NCI-H345 treated with DMSO at 0.1 percent for 48 hours (cell line): Measurements from ENCODE around the gene INPP5B.

Experiments used
- DNase-seq: peaks from one replicate; lab custom pipeline; 2025; ENCODE audit not compliant: unreplicated experiment; lab: John Stamatoyannopoulos, UW

INPP5B gene

DNA sequence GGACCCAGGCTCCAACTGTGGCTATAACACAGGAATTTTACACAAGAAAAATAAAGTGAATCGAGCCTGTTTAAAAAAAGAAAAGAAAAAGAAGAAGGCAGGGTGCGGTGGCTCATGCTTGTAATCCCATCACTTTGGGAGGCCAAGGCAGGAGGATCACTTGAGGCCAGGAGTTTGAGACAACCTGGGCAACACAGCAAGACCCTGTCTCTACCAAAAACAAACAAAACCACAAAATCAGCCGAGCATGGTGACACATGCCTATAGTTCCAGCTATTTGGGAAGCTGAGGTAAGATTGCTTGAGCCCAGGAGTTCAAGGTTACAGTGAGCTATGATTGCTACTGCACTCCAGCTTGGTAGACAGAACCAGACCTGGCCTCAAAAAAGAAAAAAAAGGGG, 105.2 kb downstream of the INPP5B start:
- no peak for DNase-seq

DNA sequence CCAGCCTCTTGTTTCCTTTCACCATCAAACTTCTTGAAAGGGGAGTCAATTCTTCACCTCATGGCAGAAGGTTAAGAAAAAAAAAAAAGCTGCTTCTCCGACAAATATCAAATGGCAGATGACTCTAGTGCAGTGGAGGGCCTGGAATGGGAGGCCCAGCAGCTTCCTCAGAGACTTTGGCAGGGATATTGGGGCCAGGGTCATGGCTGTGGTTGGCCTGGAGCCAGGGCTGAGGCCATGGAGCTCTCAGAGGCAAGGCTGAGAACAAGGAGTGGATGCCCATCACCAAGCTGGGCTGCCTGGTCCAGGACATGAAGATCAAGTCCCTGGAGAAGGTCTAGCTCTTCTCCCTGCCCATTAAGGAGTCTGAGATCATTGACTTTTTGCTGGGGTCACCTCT, 106.1 kb downstream of the INPP5B start:
- no peak for DNase-seq

DNA sequence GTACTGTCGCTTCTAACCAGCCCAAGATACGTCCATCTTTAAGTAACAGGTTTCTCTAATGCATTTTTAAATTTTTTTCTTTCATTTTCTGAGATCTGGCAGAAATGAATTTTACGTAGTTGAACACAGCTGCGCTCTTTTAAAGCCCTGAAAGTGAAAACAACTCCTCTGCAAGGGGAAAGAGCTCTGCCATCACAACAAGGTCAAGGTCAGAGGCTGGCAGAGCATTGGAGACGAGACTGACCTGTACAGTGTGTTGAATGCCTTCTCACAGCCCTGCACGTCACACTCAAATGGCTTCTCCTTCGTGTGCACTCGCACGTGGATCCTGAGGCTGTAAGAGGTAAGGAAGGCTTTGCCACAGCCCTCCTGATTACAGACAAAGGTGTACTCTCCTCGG, 107.2 kb downstream of the INPP5B start:
- no peak for DNase-seq

DNA sequence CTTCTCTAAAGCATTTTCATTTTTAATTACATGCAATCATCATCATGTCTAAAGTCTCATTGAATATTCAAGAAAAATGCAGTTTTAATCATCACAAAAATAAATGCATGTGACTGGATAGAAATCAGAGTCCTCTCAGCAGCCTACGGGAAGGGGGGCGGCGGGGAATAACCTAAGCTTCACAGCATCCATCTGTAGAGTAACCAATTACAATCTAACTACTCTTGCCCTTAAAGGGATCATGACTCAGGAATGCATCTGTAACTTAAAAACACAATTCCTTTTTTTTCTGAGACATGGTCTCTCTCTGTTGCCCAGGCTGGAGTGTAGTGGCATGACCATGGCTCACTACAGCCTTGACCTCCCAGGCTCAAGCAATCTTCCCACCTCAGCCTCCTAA, 110.1 kb downstream of the INPP5B start:
- no peak for DNase-seq

DNA sequence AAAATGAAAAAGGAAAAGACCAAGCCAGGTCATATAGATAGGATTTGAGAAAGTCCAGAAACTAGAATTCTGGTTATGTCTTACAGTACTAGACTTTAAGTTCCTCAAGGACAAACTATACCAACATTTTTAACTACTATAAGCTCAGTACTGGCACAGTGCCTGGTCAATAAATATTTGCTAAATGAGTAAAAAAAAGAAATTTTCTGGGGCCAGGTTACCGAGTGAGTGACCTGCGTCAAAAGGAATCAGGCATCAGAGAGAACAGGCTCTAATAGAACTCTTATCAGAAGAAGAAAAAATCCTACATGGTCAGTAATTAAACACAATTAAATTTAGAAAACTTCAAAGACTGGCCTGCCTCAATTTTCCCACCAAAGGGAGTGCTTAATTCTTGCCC, 115.0 kb downstream of the INPP5B start:
- no peak for DNase-seq

DNA sequence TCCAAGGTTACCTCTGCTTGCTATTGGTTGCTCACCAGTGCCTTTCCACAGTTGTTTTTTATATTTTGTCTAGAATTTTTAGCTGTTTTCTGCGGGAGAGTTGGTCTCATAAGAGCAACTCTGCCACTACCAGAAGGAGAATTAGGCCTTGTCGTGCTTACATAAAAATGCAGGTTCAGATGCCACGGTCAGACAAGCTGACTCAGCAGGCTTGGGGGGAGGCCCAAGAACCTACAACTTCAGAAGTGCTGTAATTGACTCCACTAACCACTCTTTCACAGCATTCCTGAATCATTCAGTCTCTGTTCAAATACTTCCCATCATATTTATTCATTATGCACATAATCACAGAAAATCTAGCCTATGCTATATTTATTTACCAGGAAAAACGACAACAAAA, 115.7 kb downstream of the INPP5B start:
- DNase-seq, result no peak

DNA sequence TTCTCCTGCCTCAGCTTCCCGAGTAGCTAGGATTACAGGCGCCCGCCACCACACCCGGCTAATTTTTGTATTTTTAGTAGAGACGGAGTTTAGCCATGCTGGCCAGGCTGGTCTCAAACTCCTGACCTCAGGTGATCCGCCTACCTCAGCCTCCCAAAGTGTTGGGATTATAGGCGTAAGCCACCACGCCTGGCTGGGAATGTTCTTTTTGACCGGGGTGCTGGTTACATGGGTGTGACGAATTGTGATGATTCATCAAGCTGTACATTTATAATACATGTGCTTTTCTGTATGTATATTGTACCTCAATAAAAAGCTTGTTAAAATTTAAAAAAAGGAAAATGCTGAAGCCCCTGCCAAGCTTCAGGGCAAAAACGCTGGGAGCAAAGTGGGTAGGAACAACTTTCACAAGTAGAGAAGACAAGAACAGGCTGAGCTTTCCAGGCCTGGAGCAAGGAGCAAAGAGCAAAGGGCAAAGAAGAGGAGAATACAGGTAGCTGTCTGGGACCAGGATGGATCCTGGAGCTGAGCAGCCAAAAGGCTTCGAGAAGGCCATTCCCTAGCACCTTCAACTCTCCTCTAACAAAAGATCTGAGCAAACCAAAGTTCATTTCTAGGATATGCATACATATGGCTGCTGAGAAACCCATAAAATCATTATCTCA, 118.3 kb downstream of the INPP5B start:
- no peak for DNase-seq

DNA sequence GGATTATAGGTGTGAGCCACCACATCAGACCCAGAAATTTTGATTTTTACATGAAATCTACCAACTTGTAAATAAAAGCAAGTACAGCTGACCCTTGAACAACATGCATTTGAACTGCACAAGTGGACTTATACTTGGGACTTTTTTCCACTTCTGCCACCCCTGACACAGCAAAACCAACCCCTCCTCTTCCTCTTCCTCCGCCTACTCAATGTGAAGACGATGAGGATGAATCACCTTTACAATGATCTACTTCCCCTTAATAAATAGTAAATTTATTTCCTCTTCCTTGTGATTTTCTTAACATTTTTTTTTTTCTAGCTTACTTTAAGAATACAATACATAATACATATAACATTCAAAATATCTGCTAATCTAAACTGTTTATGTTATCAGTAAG, 121.3 kb downstream of the INPP5B start:
- no peak for DNase-seq

DNA sequence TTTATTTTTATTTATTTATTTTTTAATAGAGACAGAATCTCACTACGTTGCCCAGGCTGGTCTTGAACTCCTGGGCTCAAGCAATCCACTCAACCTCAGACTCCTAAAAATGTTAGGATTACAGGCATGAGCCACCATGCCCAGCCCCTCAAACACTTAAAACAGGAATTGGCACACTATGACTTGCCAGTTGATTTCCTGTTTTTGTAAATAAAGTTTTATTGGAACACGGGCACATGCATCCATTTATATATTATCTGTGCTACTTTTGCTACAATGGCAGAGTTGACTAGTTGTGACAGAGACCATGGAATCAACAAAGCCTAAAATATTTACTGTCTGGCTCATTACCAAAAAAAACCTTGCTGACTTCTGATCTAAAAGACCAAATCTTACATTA, 122.9 kb downstream of the INPP5B start:
- no peak for DNase-seq

DNA sequence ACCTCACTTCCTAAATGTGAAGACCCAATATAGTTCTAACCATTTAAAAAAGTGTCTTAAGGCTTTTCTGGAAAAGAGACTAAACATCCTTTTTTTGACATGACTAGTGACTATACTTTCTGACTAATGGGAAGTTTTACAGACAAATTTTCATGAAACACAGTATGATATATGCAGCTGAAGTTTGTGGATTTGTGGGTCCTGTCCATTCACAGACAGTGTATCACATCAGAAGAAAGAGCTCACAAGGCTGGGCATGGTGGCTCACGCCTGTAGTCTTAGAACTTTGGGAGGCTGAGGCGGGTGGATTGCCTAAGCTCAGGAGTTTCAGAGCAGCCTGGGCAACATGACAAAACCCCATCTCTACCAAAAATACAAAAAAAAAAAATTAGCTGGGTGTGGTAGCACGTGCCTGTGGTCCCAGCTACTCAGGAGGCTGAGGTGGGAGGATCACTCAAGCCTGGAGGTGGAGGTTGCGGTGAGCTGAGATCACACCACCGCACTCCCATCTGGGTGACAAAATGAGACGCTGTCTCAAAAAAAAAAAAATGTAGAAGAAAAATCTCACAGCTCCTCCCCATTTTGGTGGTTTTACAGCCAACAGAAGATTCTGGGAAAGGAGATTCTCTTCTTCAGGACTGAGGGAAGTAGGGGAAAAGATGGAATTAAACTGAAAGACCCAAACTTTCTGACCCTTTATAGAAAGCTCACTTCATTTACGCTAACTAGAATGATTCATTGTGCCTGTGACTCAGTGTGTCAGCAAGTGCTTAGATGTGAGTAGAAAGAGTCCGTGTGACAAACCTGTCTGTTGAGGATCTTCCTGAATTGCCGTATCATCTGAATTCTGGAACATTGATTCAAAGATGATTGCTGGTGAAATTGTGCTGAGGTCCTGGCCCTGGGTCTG, 123.7 kb downstream of the INPP5B start:
- no peak for DNase-seq

DNA sequence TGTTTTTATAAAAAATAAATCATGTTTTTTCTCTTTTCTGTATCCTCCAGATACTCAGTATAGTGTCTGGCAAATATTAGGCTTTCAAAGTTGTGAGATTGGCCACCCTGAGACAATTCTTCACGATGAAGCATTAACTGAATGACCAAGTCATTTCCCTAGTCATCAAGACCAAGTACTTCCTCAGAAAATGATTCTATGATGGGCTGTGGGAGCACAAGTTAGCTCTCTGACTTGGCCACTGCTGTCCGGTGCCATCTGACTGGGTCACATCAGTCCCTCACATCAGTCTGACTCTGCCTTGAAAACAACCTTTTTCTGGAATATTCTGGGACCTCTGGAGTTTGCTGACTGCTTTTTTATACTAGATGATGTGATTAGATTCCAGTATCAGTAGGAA, 125.4 kb downstream of the INPP5B start:
- no peak for DNase-seq

DNA sequence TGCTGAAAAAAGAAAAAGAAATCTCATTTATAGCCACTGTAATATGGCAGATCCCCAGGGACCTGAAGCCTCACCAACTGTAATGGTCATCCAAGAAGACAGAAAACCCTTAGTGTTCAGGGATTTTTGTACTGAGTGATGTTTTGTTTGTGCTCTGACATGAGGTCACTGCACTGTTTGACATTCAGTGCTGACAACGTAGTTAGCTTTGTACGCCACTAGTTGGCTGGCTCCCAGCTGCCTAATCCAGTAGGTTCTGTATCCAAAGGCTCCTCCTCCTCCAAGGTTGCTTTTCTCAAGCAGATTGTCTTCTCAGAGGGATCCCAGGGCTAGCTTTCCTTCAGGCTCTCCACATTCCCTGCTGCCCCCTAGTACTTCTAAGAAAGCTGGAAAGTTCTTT, 129.4 kb downstream of the INPP5B start:
- DNase-seq, result no peak

DNA sequence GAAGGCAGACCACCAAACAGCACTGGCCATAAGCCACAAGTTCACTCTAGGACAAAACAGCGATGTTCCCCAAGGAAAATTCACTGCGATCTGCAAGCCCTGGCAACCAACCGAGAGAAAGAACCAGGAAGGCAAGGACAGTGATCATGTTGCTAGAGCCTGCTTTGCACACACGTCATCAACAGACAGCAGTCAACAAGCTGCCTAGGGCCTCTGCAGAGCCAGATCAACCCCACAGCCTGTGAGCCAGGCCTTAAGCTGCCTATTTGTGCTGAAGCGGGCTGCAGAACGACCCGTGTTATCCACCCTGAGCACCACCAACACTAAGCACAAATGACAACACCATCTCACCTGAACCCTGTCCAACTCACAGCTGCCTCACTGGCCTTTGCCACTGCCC, 132.6 kb downstream of the INPP5B start:
- DNase-seq, result no peak

DNA sequence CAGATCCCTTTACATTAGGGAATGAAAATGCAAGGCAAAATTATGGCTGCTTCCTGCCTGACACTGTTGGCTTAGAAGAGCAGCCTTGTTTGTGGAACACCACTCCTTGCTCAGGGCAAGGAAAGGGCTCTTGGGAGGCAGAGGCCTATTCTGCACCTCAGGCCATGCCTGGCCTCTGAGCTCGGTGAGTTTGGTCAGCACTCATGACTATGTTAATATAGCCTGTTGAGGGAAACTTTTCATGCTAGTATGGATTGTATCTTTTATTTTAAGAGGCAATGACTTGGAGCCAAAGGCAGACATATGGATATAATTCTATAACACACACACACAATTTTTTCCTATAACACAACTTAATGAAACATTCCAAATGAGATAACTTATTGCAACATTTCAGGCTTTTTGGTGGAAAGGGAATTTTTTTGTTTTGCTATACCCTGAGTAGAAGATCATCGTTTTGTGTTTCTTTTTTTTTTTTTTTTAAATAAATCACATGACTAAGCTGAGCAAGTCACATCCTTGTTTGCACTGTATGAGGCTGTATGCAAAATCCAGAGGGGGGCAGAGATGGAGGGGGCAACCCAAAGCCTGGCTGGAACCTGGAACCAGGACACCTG, 133.2 kb downstream of the INPP5B start:
- DNase-seq, result no peak

DNA sequence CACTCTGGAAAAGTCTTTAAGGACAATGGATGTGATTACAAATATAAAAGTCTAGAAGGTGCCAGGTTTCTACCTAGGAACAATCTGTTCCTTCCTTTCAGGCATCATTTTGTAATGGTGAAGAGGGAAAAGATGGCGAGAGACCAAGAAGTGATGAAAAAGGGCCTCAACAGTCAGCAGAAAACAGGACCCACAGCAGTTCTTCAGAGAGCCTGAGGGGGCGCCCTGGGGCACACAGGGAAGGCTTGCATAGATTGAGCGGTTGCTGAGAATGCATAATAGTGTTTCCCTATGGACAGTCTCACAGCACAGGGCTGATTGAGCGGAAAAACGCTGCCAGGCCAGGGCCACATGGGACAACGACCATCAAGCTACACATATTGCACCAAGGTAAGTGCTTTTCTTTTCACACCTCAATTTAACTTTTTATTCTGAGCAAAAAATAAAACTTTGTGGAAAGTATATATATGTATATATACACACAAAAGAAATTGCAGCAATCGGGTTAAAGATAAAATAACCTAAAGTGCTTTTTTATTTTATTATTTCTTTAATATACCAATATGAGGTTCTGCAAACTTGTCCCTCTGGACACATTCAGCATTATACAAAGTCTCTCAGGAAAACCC, 135.7 kb downstream of the INPP5B start:
- DNase-seq, result peak; percentile 39
